CD4-positive, alpha-beta T cell (primary cell): ENCODE data around the gene MUC6. TPM values are rescaled to one million over a fixed set of nuclear protein-coding genes. Genes with fewer than 3 reads are reported as not detected.

Experiments
- ATAC-seq: fragments of 200-7000 bp; cut with Tn5 transposase; one replicate; pipeline ENCODE4 v1.10.0; 2022; ENCODE audit warnings: mild to moderate bottlenecking; ENCODE audit not compliant: poor library complexity
- CTCF ChIA-PET: fragments of 350-600 bp; sonication (Branson Sonifier 250); formaldehyde crosslinking; loops from one replicate; lab custom pipeline; 2021; ENCODE audit warnings: antibody characterized with exemption, inconsistent platforms; lab: Charles Lee
- POLR2A ChIA-PET: fragments of 350-600 bp; sonication (Branson Sonifier 250); formaldehyde crosslinking; loops from one replicate; lab custom pipeline; 2021; ENCODE audit warnings: antibody characterized with exemption, inconsistent platforms; lab: Charles Lee
- DNase-seq, 14 experiments: peaks; one replicate each; pipeline ENCODE4 v3.0.0-alpha.2; 2013 to 2020; ENCODE audit warnings: mixed read lengths in 2 of 14
- H3K27ac ChIP-seq, 2 donors: one replicate each; pipeline versions ENCODE4 v1.5.1 to v1.7.0; 2013; ENCODE audit warnings: low read length in 2 of 2, low read depth in 1 of 2, mild to moderate bottlenecking in 1 of 2
- H3K27me3 ChIP-seq, 2 experiments: 1 replicate in 1 of 2; 2 replicates in 1 of 2; pipeline versions ENCODE4 v1.6.1 to v1.7.0; 2013; ENCODE audit warnings: low read length in 2 of 2, control low read depth in 1 of 2, mild to moderate bottlenecking in 1 of 2, moderate library complexity in 1 of 2; ENCODE audit not compliant: insufficient read depth in 2 of 2, control insufficient read depth in 1 of 2
- H3K36me3 ChIP-seq: one replicate; pipeline ENCODE4 v1.6.1; 2013; ENCODE audit warnings: low read length, control low read depth; ENCODE audit not compliant: insufficient read depth
- H3K4me1 ChIP-seq: one replicate; pipeline ENCODE4 v1.6.1; 2013; ENCODE audit warnings: low read length, control low read depth; ENCODE audit not compliant: insufficient read depth
- H3K4me3 ChIP-seq: one replicate; pipeline ENCODE4 v1.5.1; 2013; ENCODE audit warnings: mild to moderate bottlenecking, low read length, moderate library complexity
- H3K9me3 ChIP-seq, 2 experiments: 1 replicate in 1 of 2; 2 replicates in 1 of 2; pipeline versions ENCODE4 v1.6.1 to v1.7.0; 2013; ENCODE audit warnings: low read length in 2 of 2, mild to moderate bottlenecking in 2 of 2, control low read depth in 1 of 2, moderate library complexity in 1 of 2; ENCODE audit not compliant: control insufficient read depth in 1 of 2, insufficient read depth in 1 of 2
- H3K27ac Mint-ChIP-seq: one replicate; pipeline ENCODE4 v1.8.0; 2020; ENCODE audit warnings: mixed read lengths
- H3K27me3 Mint-ChIP-seq: one replicate; pipeline ENCODE4 v1.8.0; 2021; ENCODE audit warnings: mixed read lengths
- H3K36me3 Mint-ChIP-seq: one replicate; pipeline ENCODE4 v1.8.0; 2021; ENCODE audit warnings: low read depth, mixed read lengths
- H3K4me1 Mint-ChIP-seq: one replicate; pipeline ENCODE4 v1.8.0; 2021; ENCODE audit warnings: low read depth, mixed read lengths
- H3K4me3 Mint-ChIP-seq: one replicate; pipeline ENCODE4 v1.8.0; 2020; ENCODE audit warnings: mild to moderate bottlenecking, mixed read lengths
- H3K9me3 Mint-ChIP-seq: one replicate; pipeline ENCODE4 v1.8.0; 2020; ENCODE audit warnings: mixed read lengths
- CTCF ChIP-seq: fragments of 200-600 bp; IDR thresholded peaks from one replicate; pipeline ENCODE4 v1.8.0; 2022; ENCODE audit warnings: antibody characterized with exemption, mild to moderate bottlenecking
- intact Hi-C, 2 experiments: fragments of 100-400 bp; cut with DNase I in 1 of 2; cut with micrococcal nuclease in 1 of 2; formaldehyde crosslinking; loops; one replicate each; pipeline versions ENCODE4 v1.15.1 to v1.9.0; 2023 to 2025; cut with DNase I, micrococcal nuclease
- total RNA-seq, 174 experiments: library from RNA in 2 of 174; stranded (reverse) in 2 of 174; gene quantifications; one replicate each; pipeline ENCODE4 v1.2.3 and lab custom pipeline; 2021 to 2026

The MUC6 gene
- total RNA-seq, 2 experiments from 2014 or later = not detected

- H3K4me1 ChIP-seq = no peaks in the 10 kb centered on the region
- H3K9me3 ChIP-seq = peaks cover 0 to 4% of the 10 kb centered on the region in 2 experiments
- Mint-ChIP-seq H3K4me3 (no peak overlapping the region), H3K9me3 (no peaks in the 10 kb centered on the region), H3K4me1 (peaks cover 12% of the 10 kb centered on the region), H3K36me3 (no peaks in the 10 kb centered on the region), H3K27ac (no peak overlapping the region), H3K27me3 (peaks cover 8% of the 10 kb centered on the region)
- ChIA-PET CTCF (no interaction called here), POLR2A (no interaction called here)
- no peak overlapping the region for H3K4me3 ChIP-seq
- no peak for DNase-seq
- no peak overlapping the region for H3K27ac ChIP-seq
- no peaks in the 10 kb centered on the region for H3K36me3 ChIP-seq
- intact Hi-C loops = no loop called here
- no peak for ATAC-seq
- TF ChIP-seq CTCF = no peak
- peaks cover 0 to 12% of the 10 kb centered on the region in 2 experiments for H3K27me3 ChIP-seq
Measured at GRCh38 chr11:1060410-1060809, 23.9 kb upstream of the MUC6 start.

- Mint-ChIP-seq H3K4me1 (peaks cover 12% of the 10 kb centered on the region), H3K4me3 (no peak overlapping the region), H3K27me3 (peaks cover 8% of the 10 kb centered on the region), H3K9me3 (no peaks in the 10 kb centered on the region), H3K36me3 (no peaks in the 10 kb centered on the region), H3K27ac (no peak overlapping the region)
- intact Hi-C loops = no loop called here
- ChIA-PET CTCF (no interaction called here), POLR2A (no interaction called here)
- Histone ChIP-seq H3K9me3 (peaks cover 0 to 4% of the 10 kb centered on the region in 2 experiments), H3K36me3 (no peaks in the 10 kb centered on the region), H3K27ac (no peak overlapping the region), H3K27me3 (peaks cover 0 to 12% of the 10 kb centered on the region in 2 experiments), H3K4me1 (no peaks in the 10 kb centered on the region), H3K4me3 (no peak overlapping the region)
- TF ChIP-seq CTCF = no peak
- ATAC-seq (no peak), DNase-seq (no peak)
Measured at GRCh38 chr11:1059759-1060158, 23.2 kb upstream of the MUC6 start.

- H3K36me3 ChIP-seq = no peaks in the 10 kb centered on the region
- H3K27me3 ChIP-seq = peaks cover 0 to 12% of the 10 kb centered on the region in 2 experiments
Measured at GRCh38 chr11:1057806-1058205, 21.3 kb upstream of the MUC6 start.

More at GRCh38 chr11:1057806-1058205, 21.3 kb upstream of the MUC6 start:
- Mint-ChIP-seq H3K27ac (no peak overlapping the region), H3K4me3 (no peak overlapping the region), H3K4me1 (peaks cover 4% of the 10 kb centered on the region), H3K36me3 (no peaks in the 10 kb centered on the region), H3K27me3 (peaks cover 4% of the 10 kb centered on the region), H3K9me3 (no peaks in the 10 kb centered on the region)
- Histone ChIP-seq H3K9me3 (peaks cover 0 to 4% of the 10 kb centered on the region in 2 experiments), H3K27ac (no peak overlapping the region), H3K4me1 (no peaks in the 10 kb centered on the region), H3K4me3 (no peak overlapping the region)
- no peak for DNase-seq
- intact Hi-C loops = no loop called here
- CTCF ChIA-PET = interaction anchor here (0.5 kb wide), 1 partner anchor 9 kb away, joined by 3 read pairs; no protein-coding TSS in a partner anchor
- no peak for TF ChIP-seq CTCF
- POLR2A ChIA-PET = no interaction called here
- ATAC-seq = no peak
